ENCODE results near the gene MSL3B.

MSL3B gene

DNA sequence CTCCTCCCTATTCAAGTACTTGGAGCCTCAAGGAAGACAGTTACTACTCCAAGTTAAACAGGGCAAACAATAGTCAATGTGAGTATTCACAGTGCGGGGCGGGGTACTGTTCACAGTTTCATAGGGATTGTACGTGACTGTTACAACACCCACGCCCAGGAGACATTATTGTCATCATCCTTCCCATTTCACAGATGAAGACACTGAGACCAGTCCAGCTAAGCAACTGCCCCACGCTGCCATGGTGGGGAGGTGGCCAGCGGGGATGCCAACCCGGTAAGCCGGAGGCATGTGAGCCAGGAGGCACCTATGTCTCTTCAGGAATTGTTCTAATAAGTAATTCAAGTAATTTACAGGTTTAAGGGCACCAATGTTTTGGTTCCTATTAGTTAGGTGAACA, 14.8 kb downstream of the MSL3B start:
- DNase-seq: no peak

- DNase-seq: no peak
Measured at GRCh38 chr2:233852056-233852455, 16.1 kb downstream of the MSL3B start.

- DNase-seq: no peak
Measured at GRCh38 chr2:233851169-233851568, 17.0 kb downstream of the MSL3B start.

GRCh38 chr2:233850745-233851144, 17.4 kb downstream of the MSL3B start:
- no peak for DNase-seq

DNA sequence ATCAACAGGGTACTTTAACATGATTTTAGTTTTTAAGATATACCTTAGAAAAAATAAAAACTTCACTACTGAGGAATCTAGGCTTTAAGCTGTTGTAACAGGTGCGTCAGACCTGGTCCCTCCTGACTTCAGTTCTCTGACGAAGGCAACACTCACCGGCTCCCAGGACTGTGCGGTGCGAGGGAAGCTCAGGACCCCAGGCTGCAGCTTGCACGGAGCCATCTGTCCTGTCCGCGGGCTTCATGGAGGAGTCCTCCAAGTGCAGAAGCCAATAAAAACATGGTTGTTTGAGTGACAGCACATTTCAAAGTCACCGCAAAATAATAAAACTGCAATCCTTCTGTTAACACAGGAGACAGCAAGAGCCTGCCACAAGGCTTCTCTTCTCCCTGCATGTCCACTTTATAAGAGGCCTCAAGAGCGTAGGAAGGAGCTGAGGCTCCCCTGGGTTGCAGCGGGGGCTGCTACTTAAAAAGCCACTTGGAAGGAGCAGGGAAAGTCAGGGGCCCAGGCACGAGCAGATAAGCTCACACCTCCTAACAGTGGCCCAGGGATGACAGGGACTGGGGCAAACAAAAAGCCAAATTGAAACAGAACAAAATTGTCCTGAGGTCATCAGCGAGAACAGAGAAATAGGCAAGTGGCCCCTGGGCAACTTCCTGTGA, 18.4 kb downstream of the MSL3B start:
- DNase-seq: no peak

- no peak for DNase-seq
Measured at GRCh38 chr2:233848276-233848675, 19.9 kb downstream of the MSL3B start.

- no peak for DNase-seq
Measured at GRCh38 chr2:233847248-233847898, 20.8 kb downstream of the MSL3B start.

DNA sequence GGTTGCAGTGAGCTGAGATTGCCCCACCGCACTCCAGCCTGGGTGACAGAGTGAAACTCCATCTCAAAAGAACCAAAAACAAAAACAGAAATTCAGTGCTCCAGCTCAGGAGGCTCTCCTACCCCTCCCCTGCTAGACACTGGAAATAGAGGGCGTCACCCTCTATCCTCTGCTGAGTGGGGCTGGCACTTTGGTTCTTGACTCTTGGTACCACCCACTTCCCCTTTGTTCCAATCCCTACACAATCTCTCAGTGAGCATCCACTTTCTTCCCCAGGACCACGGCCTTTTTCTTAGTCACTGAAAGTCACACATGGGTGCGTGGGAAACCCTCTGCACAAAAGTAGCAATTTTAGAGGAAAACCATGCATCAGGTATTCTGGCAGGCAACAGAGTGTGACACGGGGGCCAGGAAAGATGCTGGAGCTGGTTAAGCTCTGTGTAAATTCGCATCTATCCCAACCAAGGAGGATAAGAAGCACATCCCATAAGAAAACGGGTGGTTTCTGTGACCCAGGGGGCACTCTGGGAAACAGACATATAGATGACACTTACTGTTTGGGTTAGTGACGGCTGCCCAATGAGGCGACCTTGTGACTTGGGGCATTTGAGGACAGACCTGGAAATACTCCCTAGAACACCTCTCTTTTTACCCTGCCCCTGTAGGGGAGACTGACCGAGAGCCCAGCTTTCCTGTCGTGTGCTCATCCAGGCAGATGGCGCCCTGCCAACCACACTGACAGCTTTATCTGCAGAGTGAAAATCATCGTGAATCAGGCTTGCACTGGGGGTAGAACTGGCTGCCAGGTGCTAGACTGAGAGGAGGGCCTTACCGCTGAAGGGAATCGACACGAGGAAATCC, 21.6 kb downstream of the MSL3B start:
- no peak for DNase-seq

DNA sequence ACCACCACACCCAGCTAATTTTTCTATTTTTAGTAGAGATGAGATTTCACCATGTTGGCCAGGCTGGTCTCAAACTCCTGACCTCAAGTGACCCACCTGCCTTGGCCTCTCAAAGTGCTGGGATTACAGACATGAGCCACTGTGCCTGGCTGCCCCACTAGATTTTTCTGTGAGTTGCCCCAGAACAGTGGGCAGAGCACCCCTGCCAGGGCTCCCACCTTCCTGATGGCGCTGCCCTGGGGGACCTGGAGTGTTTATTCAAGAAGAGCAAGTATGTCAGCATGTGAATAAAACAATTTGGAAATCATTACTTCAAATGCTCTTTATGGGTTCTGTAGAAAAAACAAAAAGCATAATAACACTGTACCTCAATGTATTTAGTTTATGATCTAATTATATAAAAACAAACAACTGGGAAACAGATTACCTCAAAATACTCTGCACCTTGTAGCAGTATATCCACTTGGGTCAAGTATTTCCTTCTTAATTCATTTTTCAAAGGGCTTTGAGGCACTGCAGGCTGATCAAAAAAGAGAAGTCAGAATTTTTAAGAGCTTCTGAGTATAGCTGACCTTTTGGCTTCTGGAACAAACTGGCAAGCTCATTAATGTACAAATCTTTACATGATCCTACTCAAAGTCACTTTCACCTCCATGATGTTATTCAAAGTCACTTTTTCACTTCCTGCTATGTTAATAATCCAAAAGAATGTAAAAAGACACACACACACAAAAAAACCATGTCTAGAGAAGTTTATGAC, 22.7 kb downstream of the MSL3B start:
- DNase-seq: no peak

- no peak for DNase-seq
Measured at GRCh38 chr2:233844836-233845235, 23.4 kb downstream of the MSL3B start.

DNA sequence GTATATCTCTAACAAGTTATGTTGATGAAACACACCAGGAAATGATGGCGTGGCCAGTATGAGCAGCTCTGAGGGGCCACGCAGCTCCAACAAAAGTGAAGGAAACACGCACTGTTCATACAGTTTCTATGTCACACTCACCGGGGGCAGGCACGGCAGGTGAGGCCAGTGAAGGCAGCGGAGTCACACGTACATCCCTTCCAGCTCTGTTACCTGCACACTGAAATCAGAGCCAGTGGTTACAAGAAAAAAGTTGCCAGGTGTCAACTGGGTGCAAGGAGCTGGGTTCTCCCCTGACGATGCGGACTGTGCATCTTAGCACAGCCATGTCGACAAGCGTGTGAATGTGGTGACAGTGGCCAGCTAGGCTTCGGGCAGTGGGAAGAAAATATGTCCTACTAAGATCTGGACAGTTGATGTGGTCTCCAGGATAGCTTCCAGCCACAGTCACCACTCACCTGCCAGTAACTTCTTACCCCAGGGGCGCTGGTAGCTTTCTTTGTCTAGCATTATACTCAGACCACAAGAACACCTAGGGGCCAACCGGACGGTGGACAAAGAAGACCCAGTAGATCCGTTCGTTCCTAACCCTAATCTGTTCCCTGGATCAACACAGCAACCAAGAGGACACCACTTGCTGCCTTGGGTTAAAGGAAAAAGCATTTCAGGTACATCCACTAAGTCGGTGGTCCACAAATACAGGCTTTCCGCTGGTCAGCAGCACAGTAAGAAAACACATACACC, 23.9 kb downstream of the MSL3B start:
- DNase-seq: no peak

GRCh38 chr2:233841183-233841582, 27.0 kb downstream of the MSL3B start:
- no peak for DNase-seq

DNA sequence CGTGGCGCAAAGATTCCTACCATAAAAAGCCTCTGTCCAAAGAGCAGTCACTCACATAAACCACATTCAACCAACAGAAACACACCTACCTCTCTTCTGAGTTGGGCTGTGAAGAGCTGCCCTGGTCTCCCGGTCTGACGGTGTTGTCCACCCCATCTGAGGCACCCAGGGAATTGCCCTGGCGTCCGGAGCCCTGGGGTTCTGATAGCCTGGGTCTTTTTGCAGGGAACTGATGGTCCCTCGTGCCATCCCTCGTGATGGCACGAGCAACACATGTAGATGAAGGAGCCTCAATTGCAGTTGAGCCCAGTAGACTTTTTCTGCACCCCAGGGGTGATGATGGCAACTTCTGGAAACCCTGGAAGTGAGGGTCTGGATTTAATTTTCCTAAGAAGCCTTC, 27.7 kb downstream of the MSL3B start:
- no peak for DNase-seq

GRCh38 chr2:233839447-233839820, 28.8 kb downstream of the MSL3B start:
- no peak for DNase-seq

GRCh38 chr2:233838726-233839446, 29.3 kb downstream of the MSL3B start:
- DNase-seq: no peak

DNA sequence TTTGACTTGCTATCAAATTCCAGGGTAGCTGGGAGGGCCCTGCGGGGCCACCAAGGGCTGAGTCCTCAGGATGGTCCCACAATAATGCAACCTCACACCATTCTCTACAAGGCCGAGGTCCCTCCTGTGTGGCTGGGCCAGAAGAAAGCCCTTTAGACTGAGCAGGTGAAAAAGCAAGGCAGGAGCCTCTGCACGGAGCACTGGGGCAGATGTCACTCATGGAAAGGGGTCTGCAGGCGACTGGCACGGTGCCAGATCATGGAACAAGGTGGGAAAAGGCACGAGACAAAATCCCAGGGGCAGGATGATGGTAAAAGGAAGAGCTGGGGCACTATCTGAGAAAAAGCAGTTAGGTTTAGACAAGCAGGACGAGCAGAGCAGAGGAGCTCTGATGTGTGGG, 29.9 kb downstream of the MSL3B start:
- no peak for DNase-seq

GRCh38 chr2:233837694-233838229, 30.4 kb downstream of the MSL3B start:
- no peak for DNase-seq

GRCh38 chr2:233836359-233836758, 31.8 kb downstream of the MSL3B start:
- no peak for DNase-seq

GRCh38 chr2:233835230-233836186, 32.7 kb downstream of the MSL3B start:
- no peak for DNase-seq

All from anterior cingulate cortex (tissue), 58 donors.